ENCODE data around the gene GPR61. TPM values are rescaled to one million over a fixed set of nuclear protein-coding genes. Genes with fewer than 3 reads are reported as not detected.

GPR61 gene
- total and polyA plus RNA-seq, 9 of the 15 experiments (the other 6 are each of a cell fraction or from before 2014, with no cell fraction given), result 0.04 to 1.1 (median 0.25) TPM; not detected in 4

- TF ChIP-seq ZZZ3 (IDR thresholded peaks at IDR 0.05) (no peak), MAFG (tag; conservative IDR thresholded peaks at IDR 0.05) (no peak), ZSCAN29 (IDR thresholded peaks at IDR 0.05) (no peak; the same call in 1 of the 2 replicates), ZNF12 (CRISPR knock-in tag; IDR thresholded peaks at IDR 0.05) (no peak), RBFOX2 (IDR thresholded peaks at IDR 0.05; ENCODE audit: low read depth, low read length) (no peak), RCOR1 (IDR thresholded peaks at IDR 0.05; ENCODE audit: borderline replicate concordance in 1 of 2, low read depth in 2 of 2, low read length in 2 of 2) (peak in 1 of 2 experiments; percentile 37; a peak in 1 of 4 replicates), RBM39 (optimal IDR thresholded peaks at IDR 0.05; ENCODE audit: low read depth, low read length) (no peak), EGR1 (conservative IDR thresholded peaks at IDR 0.05) (no peak), ELF1 (tag; IDR thresholded peaks at IDR 0.05) (peak; percentile 87), NR3C1 (CRISPR knock-in tag; IDR thresholded peaks at IDR 0.05) (no peak), SP2 (IDR thresholded peaks at IDR 0.05; ENCODE audit: extremely low read depth, low read depth, low read length, poor library complexity, severe bottlenecking) (no peak), RAD51 (IDR thresholded peaks at IDR 0.05; ENCODE audit: borderline replicate concordance, low read depth) (no peak), TFAM (CRISPR knock-in tag; conservative IDR thresholded peaks at IDR 0.05) (no peak), FOXA3 (CRISPR knock-in tag; conservative IDR thresholded peaks at IDR 0.05 in 1 of 2, IDR thresholded peaks at IDR 0.05 in 1 of 2) (no peak), ZNF76 (CRISPR knock-in tag; IDR thresholded peaks at IDR 0.05; ENCODE audit: borderline replicate concordance) (no peak), TRIM24 (IDR thresholded peaks at IDR 0.05) (0 out of 4 replicates have a peak, but pooled peaks of 1 of the 2 experiments have one; percentile 6), DNMT1 (IDR thresholded peaks at IDR 0.05) (peak; percentile 88; the same call in 1 of the 2 replicates), SETDB1 (IDR thresholded peaks at IDR 0.05; ENCODE audit: low read length) (no peak), GABPB1 (CRISPR knock-in tag; IDR thresholded peaks at IDR 0.05) (peak; percentile 78)
- TF ChIP-seq, protein P1, sequence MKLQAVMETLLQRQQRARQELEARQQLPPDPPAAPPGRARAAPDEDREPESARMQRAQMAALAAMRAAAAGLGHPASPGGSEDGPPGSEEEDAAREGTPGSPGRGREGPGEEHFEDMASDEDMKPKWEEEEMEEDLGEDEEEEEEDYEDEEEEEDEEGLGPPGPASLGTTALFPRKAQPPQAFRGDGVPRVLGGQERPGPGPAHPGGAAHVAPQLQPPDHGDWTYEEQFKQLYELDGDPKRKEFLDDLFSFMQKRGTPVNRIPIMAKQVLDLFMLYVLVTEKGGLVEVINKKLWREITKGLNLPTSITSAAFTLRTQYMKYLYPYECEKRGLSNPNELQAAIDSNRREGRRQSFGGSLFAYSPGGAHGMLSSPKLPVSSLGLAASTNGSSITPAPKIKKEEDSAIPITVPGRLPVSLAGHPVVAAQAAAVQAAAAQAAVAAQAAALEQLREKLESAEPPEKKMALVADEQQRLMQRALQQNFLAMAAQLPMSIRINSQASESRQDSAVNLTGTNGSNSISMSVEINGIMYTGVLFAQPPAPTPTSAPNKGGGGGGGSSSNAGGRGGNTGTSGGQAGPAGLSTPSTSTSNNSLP (IDR thresholded peaks at IDR 0.05; ENCODE audit: borderline replicate concordance, low read depth, low read length), result no peak
- TF ChIP-seq, protein P2, sequence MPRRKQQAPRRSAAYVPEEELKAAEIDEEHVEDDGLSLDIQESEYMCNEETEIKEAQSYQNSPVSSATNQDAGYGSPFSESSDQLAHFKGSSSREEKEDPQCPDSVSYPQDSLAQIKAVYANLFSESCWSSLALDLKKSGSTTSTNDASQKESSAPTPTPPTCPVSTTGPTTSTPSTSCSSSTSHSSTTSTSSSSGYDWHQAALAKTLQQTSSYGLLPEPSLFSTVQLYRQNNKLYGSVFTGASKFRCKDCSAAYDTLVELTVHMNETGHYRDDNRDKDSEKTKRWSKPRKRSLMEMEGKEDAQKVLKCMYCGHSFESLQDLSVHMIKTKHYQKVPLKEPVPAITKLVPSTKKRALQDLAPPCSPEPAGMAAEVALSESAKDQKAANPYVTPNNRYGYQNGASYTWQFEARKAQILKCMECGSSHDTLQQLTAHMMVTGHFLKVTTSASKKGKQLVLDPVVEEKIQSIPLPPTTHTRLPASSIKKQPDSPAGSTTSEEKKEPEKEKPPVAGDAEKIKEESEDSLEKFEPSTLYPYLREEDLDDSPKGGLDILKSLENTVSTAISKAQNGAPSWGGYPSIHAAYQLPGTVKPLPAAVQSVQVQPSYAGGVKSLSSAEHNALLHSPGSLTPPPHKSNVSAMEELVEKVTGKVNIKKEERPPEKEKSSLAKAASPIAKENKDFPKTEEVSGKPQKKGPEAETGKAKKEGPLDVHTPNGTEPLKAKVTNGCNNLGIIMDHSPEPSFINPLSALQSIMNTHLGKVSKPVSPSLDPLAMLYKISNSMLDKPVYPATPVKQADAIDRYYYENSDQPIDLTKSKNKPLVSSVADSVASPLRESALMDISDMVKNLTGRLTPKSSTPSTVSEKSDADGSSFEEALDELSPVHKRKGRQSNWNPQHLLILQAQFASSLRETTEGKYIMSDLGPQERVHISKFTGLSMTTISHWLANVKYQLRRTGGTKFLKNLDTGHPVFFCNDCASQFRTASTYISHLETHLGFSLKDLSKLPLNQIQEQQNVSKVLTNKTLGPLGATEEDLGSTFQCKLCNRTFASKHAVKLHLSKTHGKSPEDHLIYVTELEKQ (CRISPR knock-in tag; IDR thresholded peaks at IDR 0.05), result no peak
Measured at GRCh38 chr1:109532365-109533136, 7.1 kb upstream of the GPR61 start (continued).

All from K562 (cell line).